SK-N-SH treated with all-trans-retinoic acid at 6 μM for 48 hours (cell line): ENCODE measurements around the gene CREBRF.

Source experiments
- ATAC-seq: fragments of 200-7000 bp; cut with Tn5 transposase; 3 replicates; pipeline ENCODE4 v1.9.1; 2020; ENCODE audit warnings: mild to moderate bottlenecking, moderate library complexity
- ARNTL ChIP-seq: fragments of 450-650 bp; formaldehyde crosslinking; IDR thresholded peaks from 2 replicates; pipeline ENCODE4 v1.5.0; 2020; ENCODE audit warnings: low read depth, mild to moderate bottlenecking, moderate library complexity, borderline replicate concordance
- BACH2 ChIP-seq: fragments of 250-450 bp; sonication (Bioruptor Pico); IDR thresholded peaks from 2 replicates; pipeline ENCODE4 v1.9.0; 2021; ENCODE audit warnings: mild to moderate bottlenecking, borderline replicate concordance
- CSDC2 ChIP-seq: fragments of 250-450 bp; sonication (Bioruptor Pico); IDR thresholded peaks from 2 replicates; pipeline ENCODE4 v1.5.0; 2020; ENCODE audit warnings: mild to moderate bottlenecking, moderate library complexity
- ESRRG ChIP-seq: fragments of 250-450 bp; sonication (Bioruptor Pico); IDR thresholded peaks from 2 replicates; pipeline ENCODE4 v1.6.1; 2021; ENCODE audit warnings: mild to moderate bottlenecking
- GLIS3 ChIP-seq: fragments of 250-450 bp; sonication (Bioruptor Pico); IDR thresholded peaks from 2 replicates; pipeline ENCODE4 v1.5.0; 2020; ENCODE audit warnings: mild to moderate bottlenecking, moderate library complexity
- ISL1 ChIP-seq: fragments of 250-450 bp; sonication (Bioruptor Pico); IDR thresholded peaks from 2 replicates; pipeline ENCODE4 v2.1.2; 2022; ENCODE audit warnings: mild to moderate bottlenecking, moderate library complexity
- OSR1 ChIP-seq: fragments of 250-450 bp; sonication (Bioruptor Pico); IDR thresholded peaks from 2 replicates; pipeline ENCODE4 v1.8.0; 2022; ENCODE audit warnings: moderate library complexity, mild to moderate bottlenecking, inconsistent platforms
- PPARA ChIP-seq: fragments of 250-450 bp; sonication (Bioruptor Pico); IDR thresholded peaks from 2 replicates; pipeline ENCODE4 v1.5.0; 2020; ENCODE audit warnings: mild to moderate bottlenecking, borderline replicate concordance
- RARB ChIP-seq: fragments of 250-450 bp; sonication (Bioruptor Pico); IDR thresholded peaks from 2 replicates; pipeline ENCODE4 v1.8.0; 2021; ENCODE audit warnings: mild to moderate bottlenecking, moderate library complexity
- SNAI2 ChIP-seq: fragments of 250-450 bp; sonication (Bioruptor Pico); IDR thresholded peaks from 2 replicates; pipeline ENCODE4 v1.5.0; 2020; ENCODE audit warnings: mild to moderate bottlenecking, moderate library complexity
- TCF4 ChIP-seq: fragments of 250-450 bp; sonication (Bioruptor Pico); IDR thresholded peaks from 2 replicates; pipeline ENCODE4 v1.8.0; 2021; ENCODE audit warnings: mild to moderate bottlenecking, moderate library complexity, borderline replicate concordance
- TOX ChIP-seq: fragments of 250-450 bp; sonication (Bioruptor Pico); IDR thresholded peaks from 2 replicates; pipeline ENCODE4 v1.8.0; 2021; ENCODE audit warnings: mild to moderate bottlenecking, moderate library complexity, borderline replicate concordance
- ZC3H10 ChIP-seq: fragments of 250-450 bp; sonication (Bioruptor Pico); IDR thresholded peaks from 2 replicates; pipeline ENCODE4 v1.5.1; 2021; ENCODE audit warnings: mild to moderate bottlenecking, moderate library complexity
- ZFP3 ChIP-seq: fragments of 250-450 bp; sonication (Bioruptor Pico); IDR thresholded peaks from 2 replicates; pipeline ENCODE4 v1.5.0; 2020; ENCODE audit warnings: mild to moderate bottlenecking, moderate library complexity
- ZFP30 ChIP-seq: fragments of 450-650 bp; formaldehyde crosslinking; IDR thresholded peaks from 2 replicates; pipeline ENCODE4 v1.5.0; 2022; ENCODE audit warnings: mild to moderate bottlenecking, moderate library complexity
- ZNF565 ChIP-seq: fragments of 450-650 bp; formaldehyde crosslinking; conservative IDR thresholded peaks from 2 replicates; pipeline ENCODE4 v1.5.0; 2020; ENCODE audit warnings: low read depth, mild to moderate bottlenecking, moderate library complexity
- ZNF70 ChIP-seq: fragments of 450-650 bp; formaldehyde crosslinking; IDR thresholded peaks from 2 replicates; pipeline ENCODE4 v1.5.0; 2020; ENCODE audit warnings: mild to moderate bottlenecking, moderate library complexity
- ZNF8 ChIP-seq: fragments of 450-650 bp; formaldehyde crosslinking; IDR thresholded peaks from 2 replicates; pipeline ENCODE4 v1.5.0; 2020; ENCODE audit warnings: mild to moderate bottlenecking, moderate library complexity
- TF ChIP-seq, protein P1 (sequence below): fragments of 250-450 bp; sonication (Bioruptor Pico); IDR thresholded peaks from 2 replicates; pipeline ENCODE4 v1.5.1; 2021; ENCODE audit warnings: mild to moderate bottlenecking, moderate library complexity
- TF ChIP-seq, protein P2 (sequence below): fragments of 250-450 bp; sonication (Bioruptor Pico); IDR thresholded peaks from 2 replicates; pipeline ENCODE4 v1.5.1; 2020; ENCODE audit warnings: low read depth, mild to moderate bottlenecking, moderate library complexity
- TF ChIP-seq, protein P3 (sequence below): fragments of 250-450 bp; sonication (Bioruptor Pico); IDR thresholded peaks from 2 replicates; pipeline ENCODE4 v1.8.0; 2020; ENCODE audit warnings: mild to moderate bottlenecking, moderate library complexity, borderline replicate concordance
- TF ChIP-seq, protein P4 (sequence below): fragments of 250-450 bp; sonication (Bioruptor Pico); IDR thresholded peaks from 2 replicates; pipeline ENCODE4 v1.8.0; 2021; ENCODE audit warnings: low read depth, mild to moderate bottlenecking, moderate library complexity, borderline replicate concordance

CREBRF gene

DNA sequence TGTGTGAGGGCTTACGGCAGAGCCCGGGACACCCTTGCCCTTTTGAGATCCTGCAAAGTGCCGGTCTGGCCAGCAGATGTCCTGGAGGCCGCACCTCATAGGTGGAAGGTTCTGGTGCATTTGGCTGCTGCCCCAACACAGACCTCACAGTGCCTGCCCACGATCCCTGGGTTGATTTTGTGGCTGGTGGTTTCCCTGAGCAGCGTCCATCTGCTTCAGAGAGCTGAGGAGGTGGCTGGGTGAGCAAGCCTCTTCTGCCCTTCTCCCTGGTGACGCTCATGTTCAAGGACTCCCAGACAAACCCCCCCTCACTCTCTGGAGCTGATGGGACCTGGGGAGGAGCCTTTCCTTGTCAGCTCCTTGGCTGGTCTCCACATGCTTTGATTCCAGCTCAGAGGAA, 107.1 kb downstream of the CREBRF start:
- no peak for TF ChIP-seq ISL1 (CRISPR knock-in tag)
- TF ChIP-seq ZNF565 = no peak
- TF ChIP-seq, protein P1, sequence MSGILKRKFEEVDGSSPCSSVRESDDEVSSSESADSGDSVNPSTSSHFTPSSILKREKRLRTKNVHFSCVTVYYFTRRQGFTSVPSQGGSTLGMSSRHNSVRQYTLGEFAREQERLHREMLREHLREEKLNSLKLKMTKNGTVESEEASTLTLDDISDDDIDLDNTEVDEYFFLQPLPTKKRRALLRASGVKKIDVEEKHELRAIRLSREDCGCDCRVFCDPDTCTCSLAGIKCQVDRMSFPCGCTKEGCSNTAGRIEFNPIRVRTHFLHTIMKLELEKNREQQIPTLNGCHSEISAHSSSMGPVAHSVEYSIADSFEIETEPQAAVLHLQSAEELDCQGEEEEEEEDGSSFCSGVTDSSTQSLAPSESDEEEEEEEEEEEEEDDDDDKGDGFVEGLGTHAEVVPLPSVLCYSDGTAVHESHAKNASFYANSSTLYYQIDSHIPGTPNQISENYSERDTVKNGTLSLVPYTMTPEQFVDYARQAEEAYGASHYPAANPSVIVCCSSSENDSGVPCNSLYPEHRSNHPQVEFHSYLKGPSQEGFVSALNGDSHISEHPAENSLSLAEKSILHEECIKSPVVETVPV (CRISPR knock-in tag) = no peak
- no peak for TF ChIP-seq PPARA (CRISPR knock-in tag)
- no peak for TF ChIP-seq CSDC2
- no peak for ATAC-seq

DNA sequence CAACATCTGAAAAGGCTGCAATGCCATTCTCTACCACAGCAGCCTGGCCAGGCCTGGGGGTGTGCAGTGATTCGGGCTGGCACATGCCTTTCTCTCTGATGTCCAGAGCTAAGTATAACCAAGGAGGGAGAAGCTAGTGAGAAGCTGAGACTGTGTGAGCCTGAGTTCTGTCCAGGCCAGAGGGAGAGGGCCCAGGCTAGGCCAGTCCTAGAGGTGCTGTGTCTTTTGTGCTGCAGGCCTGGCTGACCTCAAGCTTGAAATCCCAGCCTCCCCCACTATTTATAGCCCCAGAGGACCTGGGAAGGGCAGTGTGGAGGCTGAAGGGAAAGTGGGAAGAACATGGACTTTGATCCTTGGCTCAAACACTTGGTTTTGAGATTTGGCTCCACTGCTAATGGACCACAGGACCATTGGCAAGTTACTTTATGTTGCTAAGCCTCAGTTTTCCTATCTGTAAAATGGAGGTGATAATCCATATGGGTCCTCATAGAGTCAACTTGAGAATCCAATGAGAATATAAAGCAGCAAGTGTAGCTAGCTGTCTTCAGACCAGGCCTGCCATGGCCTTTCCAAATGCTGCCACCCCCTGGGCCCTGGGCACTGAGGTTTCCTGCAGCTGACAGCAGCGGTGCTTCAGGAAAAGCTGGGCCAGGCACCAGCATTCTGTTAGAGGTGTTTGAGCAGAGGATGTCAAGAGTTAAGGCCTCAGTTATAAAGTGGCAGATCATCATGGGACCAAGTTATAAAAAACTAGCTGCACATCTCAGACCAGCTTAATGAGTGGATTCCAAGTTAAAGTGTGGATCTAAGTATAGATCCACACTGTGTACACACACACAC, 109.2 kb downstream of the CREBRF start:
- TF ChIP-seq ESRRG (CRISPR knock-in tag) = no peak
- TF ChIP-seq SNAI2 (CRISPR knock-in tag) = no peak
- no peak for TF ChIP-seq RARB
- TF ChIP-seq, protein P2, sequence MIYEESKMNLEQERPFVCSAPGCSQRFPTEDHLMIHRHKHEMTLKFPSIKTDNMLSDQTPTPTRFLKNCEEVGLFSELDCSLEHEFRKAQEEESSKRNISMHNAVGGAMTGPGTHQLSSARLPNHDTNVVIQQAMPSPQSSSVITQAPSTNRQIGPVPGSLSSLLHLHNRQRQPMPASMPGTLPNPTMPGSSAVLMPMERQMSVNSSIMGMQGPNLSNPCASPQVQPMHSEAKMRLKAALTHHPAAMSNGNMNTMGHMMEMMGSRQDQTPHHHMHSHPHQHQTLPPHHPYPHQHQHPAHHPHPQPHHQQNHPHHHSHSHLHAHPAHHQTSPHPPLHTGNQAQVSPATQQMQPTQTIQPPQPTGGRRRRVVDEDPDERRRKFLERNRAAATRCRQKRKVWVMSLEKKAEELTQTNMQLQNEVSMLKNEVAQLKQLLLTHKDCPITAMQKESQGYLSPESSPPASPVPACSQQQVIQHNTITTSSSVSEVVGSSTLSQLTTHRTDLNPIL (CRISPR knock-in tag) = no peak
- no peak for TF ChIP-seq GLIS3 (CRISPR knock-in tag)
- no peak for TF ChIP-seq ZFP3 (CRISPR knock-in tag)
- no peak for TF ChIP-seq OSR1 (CRISPR knock-in tag)
- TF ChIP-seq, protein P3, sequence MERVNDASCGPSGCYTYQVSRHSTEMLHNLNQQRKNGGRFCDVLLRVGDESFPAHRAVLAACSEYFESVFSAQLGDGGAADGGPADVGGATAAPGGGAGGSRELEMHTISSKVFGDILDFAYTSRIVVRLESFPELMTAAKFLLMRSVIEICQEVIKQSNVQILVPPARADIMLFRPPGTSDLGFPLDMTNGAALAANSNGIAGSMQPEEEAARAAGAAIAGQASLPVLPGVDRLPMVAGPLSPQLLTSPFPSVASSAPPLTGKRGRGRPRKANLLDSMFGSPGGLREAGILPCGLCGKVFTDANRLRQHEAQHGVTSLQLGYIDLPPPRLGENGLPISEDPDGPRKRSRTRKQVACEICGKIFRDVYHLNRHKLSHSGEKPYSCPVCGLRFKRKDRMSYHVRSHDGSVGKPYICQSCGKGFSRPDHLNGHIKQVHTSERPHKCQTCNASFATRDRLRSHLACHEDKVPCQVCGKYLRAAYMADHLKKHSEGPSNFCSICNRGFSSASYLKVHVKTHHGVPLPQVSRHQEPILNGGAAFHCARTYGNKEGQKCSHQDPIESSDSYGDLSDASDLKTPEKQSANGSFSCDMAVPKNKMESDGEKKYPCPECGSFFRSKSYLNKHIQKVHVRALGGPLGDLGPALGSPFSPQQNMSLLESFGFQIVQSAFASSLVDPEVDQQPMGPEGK (CRISPR knock-in tag) = no peak
- TF ChIP-seq TOX (CRISPR knock-in tag) = no peak
- TF ChIP-seq, protein P1 (CRISPR knock-in tag) = no peak
- TF ChIP-seq BACH2 (CRISPR knock-in tag) = no peak
- TF ChIP-seq ISL1 (CRISPR knock-in tag) = no peak
- no peak for TF ChIP-seq ZC3H10
- TF ChIP-seq, protein P4, sequence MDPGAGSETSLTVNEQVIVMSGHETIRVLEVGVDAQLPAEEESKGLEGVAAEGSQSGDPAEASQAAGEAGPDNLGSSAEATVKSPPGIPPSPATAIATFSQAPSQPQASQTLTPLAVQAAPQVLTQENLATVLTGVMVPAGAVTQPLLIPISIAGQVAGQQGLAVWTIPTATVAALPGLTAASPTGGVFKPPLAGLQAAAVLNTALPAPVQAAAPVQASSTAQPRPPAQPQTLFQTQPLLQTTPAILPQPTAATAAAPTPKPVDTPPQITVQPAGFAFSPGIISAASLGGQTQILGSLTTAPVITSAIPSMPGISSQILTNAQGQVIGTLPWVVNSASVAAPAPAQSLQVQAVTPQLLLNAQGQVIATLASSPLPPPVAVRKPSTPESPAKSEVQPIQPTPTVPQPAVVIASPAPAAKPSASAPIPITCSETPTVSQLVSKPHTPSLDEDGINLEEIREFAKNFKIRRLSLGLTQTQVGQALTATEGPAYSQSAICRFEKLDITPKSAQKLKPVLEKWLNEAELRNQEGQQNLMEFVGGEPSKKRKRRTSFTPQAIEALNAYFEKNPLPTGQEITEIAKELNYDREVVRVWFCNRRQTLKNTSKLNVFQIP (CRISPR knock-in tag) = no peak
- no peak for TF ChIP-seq ZFP30 (CRISPR knock-in tag)
- no peak for TF ChIP-seq ARNTL (CRISPR knock-in tag)
- no peak for TF ChIP-seq TCF4 (CRISPR knock-in tag)
- TF ChIP-seq PPARA (CRISPR knock-in tag) = no peak
- TF ChIP-seq ZNF8 (CRISPR knock-in tag) = no peak
- TF ChIP-seq CSDC2 = no peak

DNA sequence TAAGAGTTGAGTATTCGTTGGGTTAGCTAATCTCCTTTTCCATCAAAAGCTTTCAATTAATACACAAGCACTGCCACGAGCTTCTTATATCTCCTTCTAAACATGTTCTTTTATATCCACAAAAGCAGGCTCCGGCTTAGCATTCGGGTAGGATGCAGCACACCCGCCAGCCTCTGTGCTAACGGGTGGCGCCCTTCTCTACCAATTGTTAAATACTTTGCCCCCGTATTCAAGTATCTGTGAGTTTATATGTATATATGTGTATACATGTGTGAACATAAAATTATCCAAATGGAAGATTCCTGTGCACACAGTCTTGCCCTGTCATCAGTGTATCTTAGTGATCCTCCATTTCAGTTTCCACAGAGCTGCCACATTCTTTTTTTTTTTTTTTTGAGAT, 116.0 kb downstream of the CREBRF start:
- TF ChIP-seq, protein P1 (CRISPR knock-in tag) = no peak
- TF ChIP-seq OSR1 (CRISPR knock-in tag) = no peak
- no peak for TF ChIP-seq ZNF565
- no peak for TF ChIP-seq SNAI2 (CRISPR knock-in tag)
- TF ChIP-seq BACH2 (CRISPR knock-in tag) = no peak
- TF ChIP-seq, protein P2 (CRISPR knock-in tag) = no peak
- TF ChIP-seq ZNF70 = no peak
- TF ChIP-seq TOX (CRISPR knock-in tag) = no peak
- TF ChIP-seq CSDC2 = no peak
- TF ChIP-seq ZFP3 (CRISPR knock-in tag) = no peak
- TF ChIP-seq ZNF8 (CRISPR knock-in tag) = no peak
- TF ChIP-seq, all 23 proteins: peak for 0
- no peak for ATAC-seq

More for the DNA sequence above, 109.2 kb downstream of the CREBRF start:
- no peak for ATAC-seq
